Stomach (tissue), 4 donors: Measurements from ENCODE around the gene CD300H.

Experiments
- CTCF ChIP-seq, 7 experiments: fragments of 450-650 bp in 4 of 7; fragments of 200-600 bp in 3 of 7; sonication (generic) in 3 of 7; IDR thresholded peaks; one replicate each; pipeline ENCODE4 v1.5.1; 2016 to 2019; ENCODE audit warnings: antibody characterized with exemption in 7 of 7, control low read depth in 2 of 7, mild to moderate bottlenecking in 1 of 7
- EP300 ChIP-seq: sonication (generic); formaldehyde crosslinking; IDR thresholded peaks from one replicate; pipeline ENCODE4 v1.6.1; 2017; ENCODE audit warnings: antibody characterized with exemption
- POLR2A ChIP-seq, 4 donors: fragments of 450-650 bp; IDR thresholded peaks; one replicate each; pipeline ENCODE4 v1.6.1; 2016; ENCODE audit warnings: antibody characterized with exemption in 4 of 4, control low read depth in 2 of 4, mild to moderate bottlenecking in 1 of 4, moderate library complexity in 1 of 4
- POLR2AphosphoS5 ChIP-seq, 3 donors: sonication (generic); formaldehyde crosslinking; IDR thresholded peaks; one replicate each; pipeline ENCODE4 v1.6.1; 2016; ENCODE audit warnings: antibody characterized with exemption in 3 of 3

GRCh38 chr17:74512036-74512435, 55.3 kb downstream of the CD300H start:
- TF ChIP-seq CTCF (IDR thresholded peaks at IDR 0.05) (no peak), POLR2A (IDR thresholded peaks at IDR 0.05) (no peak), EP300 (no peak), POLR2AphosphoS5 (IDR thresholded peaks at IDR 0.05) (no peak)
